HepG2 (cell line): ENCODE results near the gene COMMD2. TPM values are rescaled to one million over a fixed set of nuclear protein-coding genes. Genes with fewer than 3 reads are reported as not detected.

ENCODE experiments used
- ATAC-seq: fragments of 200-7000 bp; cut with Tn5 transposase; 3 replicates; pipeline ENCODE4 v1.9.1; 2020; ENCODE audit warnings: mild to moderate bottlenecking, moderate library complexity
- BruUV-seq: library from RNA; stranded (reverse); fragments of 400-500 nt; replicated peaks from 2 replicates; lab custom pipeline; 2021; lab: Mats Ljungman, UMichigan
- CTCF ChIA-PET: fragments of 300-600 bp; formaldehyde crosslinking; extraction: SDS; loops from one replicate; lab custom pipeline; 2021; ENCODE audit warnings: low total read pairs, inconsistent platforms, low intra/inter-chr PET ratio; lab: Yijun Ruan, JAX
- POLR2A ChIA-PET: fragments of 350-600 bp; sonication (Branson Sonifier 250); formaldehyde crosslinking; loops from one replicate; lab custom pipeline; 2020; ENCODE audit warnings: antibody characterized with exemption, inconsistent platforms; lab: Yijun Ruan, JAX
- DNase-seq: peaks from one replicate; pipeline ENCODE4 v3.0.0-alpha.2; 2015; ENCODE audit warnings: low spot score
- FAIRE-seq: peaks from 3 replicates; lab custom pipeline; 2011; peaks lifted over from hg19 to GRCh38; lab: Jason Lieb, UNC
- H2AFZ ChIP-seq: one replicate; pipeline ENCODE4 v1.6.1; 2011; ENCODE audit warnings: low read length, inconsistent platforms
- H3K27ac ChIP-seq: fragments of 300-600 bp; 3 replicates; pipeline ENCODE4 v1.8.0; 2011; ENCODE audit warnings: mixed run types, mild to moderate bottlenecking, mixed read lengths, low read length, inconsistent platforms; ENCODE audit not compliant: insufficient read depth; ENCODE audit errors: extremely low read length
- H3K27me3 ChIP-seq, 2 experiments: fragments of 200-600 bp in 1 of 2; 2 replicates in 1 of 2; 3 replicates in 1 of 2; pipeline versions ENCODE4 v1.6.0 to v1.8.0; 2011; ENCODE audit warnings: low read length in 2 of 2, mild to moderate bottlenecking in 2 of 2, moderate library complexity in 2 of 2, inconsistent platforms in 1 of 2; ENCODE audit not compliant: insufficient read depth in 2 of 2, control insufficient read depth in 1 of 2
- H3K36me3 ChIP-seq, 2 experiments: fragments of 200-600 bp in 1 of 2; replicated peaks in 1 of 2; 2 replicates in 1 of 2; 3 replicates in 1 of 2; pipeline versions ENCODE4 v1.5.1 to v1.8.0; 2011; ENCODE audit warnings: low read length in 2 of 2, inconsistent platforms in 1 of 2; ENCODE audit not compliant: insufficient read depth in 2 of 2, control insufficient read depth in 1 of 2
- H3K4me1 ChIP-seq: 2 replicates; pipeline ENCODE4 v1.5.1; 2012; ENCODE audit warnings: low read length, inconsistent platforms; ENCODE audit not compliant: insufficient read depth
- H3K4me2 ChIP-seq: 2 replicates; pipeline ENCODE4 v1.6.0; 2011; ENCODE audit warnings: low read depth, low read length, inconsistent platforms
- H3K4me3 ChIP-seq, 3 experiments: fragments of 200-600 bp in 1 of 3; sonication (generic), shearing (Covaris generic) in 1 of 3; replicated peaks in 1 of 3; 2 replicates each; pipeline ENCODE4 v1.5.1; 2011 to 2016; ENCODE audit warnings: low read length in 3 of 3, inconsistent platforms in 2 of 3, low read depth in 2 of 3, mild to moderate bottlenecking in 2 of 3, control low read depth in 1 of 3, mixed read lengths in 1 of 3; ENCODE audit not compliant: insufficient read depth in 1 of 3
- H3K79me2 ChIP-seq: one replicate; pipeline ENCODE4 v1.6.1; 2011; ENCODE audit warnings: low read length, inconsistent platforms; ENCODE audit not compliant: insufficient read depth
- H3K9ac ChIP-seq: 2 replicates; pipeline ENCODE4 v1.6.0; 2011; ENCODE audit warnings: mild to moderate bottlenecking, low read depth, low read length, inconsistent platforms; ENCODE audit not compliant: insufficient read depth
- H3K9me3 ChIP-seq: 2 replicates; pipeline ENCODE4 v1.5.1; 2012; ENCODE audit warnings: mild to moderate bottlenecking, low read length
- H4K20me1 ChIP-seq: 2 replicates; pipeline ENCODE4 v1.6.0; 2011; ENCODE audit warnings: inconsistent platforms, mild to moderate bottlenecking, low read length, moderate library complexity; ENCODE audit not compliant: insufficient read depth
- CEBPG ChIP-seq: IDR thresholded peaks from 2 replicates; pipeline ENCODE4 v1.6.1; 2016
- GTF2F1 ChIP-seq: fragments of 150-350 bp; IDR thresholded peaks from 2 replicates; pipeline ENCODE4 v1.6.1; 2014; ENCODE audit warnings: low read length
- IKZF4 ChIP-seq: sonication (generic); formaldehyde crosslinking; IDR thresholded peaks from 2 replicates; pipeline ENCODE4 v1.5.1; 2020; ENCODE audit warnings: borderline replicate concordance, mild to moderate bottlenecking, low read depth, missing genetic modification reagents; ENCODE audit errors: not compliant biosample characterization
- IRX3 ChIP-seq: sonication (generic); formaldehyde crosslinking; IDR thresholded peaks from 2 replicates; pipeline ENCODE4 v1.8.1; 2023; ENCODE audit warnings: mild to moderate bottlenecking, low read depth, missing genetic modification reagents, borderline replicate concordance
- KAT2B ChIP-seq: fragments of 150-350 bp; IDR thresholded peaks from 2 replicates; pipeline ENCODE4 v1.6.1; 2014; ENCODE audit warnings: low read depth, low read length, borderline replicate concordance
- MYNN ChIP-seq: sonication (generic); formaldehyde crosslinking; IDR thresholded peaks from 2 replicates; pipeline ENCODE4 v1.4.0; 2020; ENCODE audit warnings: mild to moderate bottlenecking, low read depth, missing genetic modification reagents
- NCOR1 ChIP-seq: fragments of 200-600 bp; sonication (generic); IDR thresholded peaks from 2 replicates; pipeline ENCODE4 v1.7.0; 2017; ENCODE audit warnings: antibody characterized with exemption, low read length, borderline replicate concordance
- PTBP1 ChIP-seq: fragments of 200-400 bp; formaldehyde crosslinking; IDR thresholded peaks from 2 replicates; pipeline ENCODE4 v1.6.1; 2018; ENCODE audit warnings: low read length, low read depth; ENCODE audit not compliant: poor library complexity, severe bottlenecking
- RBM39 ChIP-seq: fragments of 200-400 bp; formaldehyde crosslinking; IDR thresholded peaks from one replicate; pipeline ENCODE4 v1.6.1; 2018; ENCODE audit warnings: antibody characterized with exemption, mild to moderate bottlenecking, low read depth, low read length; ENCODE audit not compliant: poor library complexity, severe bottlenecking
- SNAPC5 ChIP-seq: sonication (generic); formaldehyde crosslinking; IDR thresholded peaks from 2 replicates; pipeline ENCODE4 v1.8.1; 2023; ENCODE audit warnings: mild to moderate bottlenecking, missing genetic modification reagents, borderline replicate concordance
- TMF1 ChIP-seq: sonication (generic); formaldehyde crosslinking; IDR thresholded peaks from 2 replicates; pipeline ENCODE4 v1.8.1; 2022; ENCODE audit warnings: low read depth, missing genetic modification reagents
- ZNF3 ChIP-seq: IDR thresholded peaks from 2 replicates; pipeline ENCODE4 v1.7.0; 2017; ENCODE audit warnings: inconsistent platforms
- ZNF30 ChIP-seq: sonication (generic); formaldehyde crosslinking; IDR thresholded peaks from 2 replicates; pipeline ENCODE4 v1.5.0; 2020; ENCODE audit warnings: mild to moderate bottlenecking, missing genetic modification reagents
- ZNF672 ChIP-seq: sonication (generic); formaldehyde crosslinking; IDR thresholded peaks from 2 replicates; pipeline ENCODE4 v1.8.1; 2022; ENCODE audit warnings: missing genetic modification reagents
- ZNF878 ChIP-seq: sonication (generic); formaldehyde crosslinking; IDR thresholded peaks from 2 replicates; pipeline ENCODE4 v1.8.1; 2023; ENCODE audit warnings: mild to moderate bottlenecking, missing genetic modification reagents, moderate library complexity
- WGBS: methylation state at CpG from one replicate; pipeline ENCODE4 v1.1.6; 2017; ENCODE audit warnings: low lambda C conversion rate; 5-methylcytosine and 5-hydroxymethylcytosine counted together
- in situ Hi-C: cut with HindIII; loops from 2 replicates; pipeline ENCODE4 v1.10.0; 2017; ENCODE audit warnings: low pct_unique_long_range_greater_than_20kb; ENCODE audit not compliant: extremely low pct_ligation_motif_present
- intact Hi-C: fragments of 100-400 bp; cut with micrococcal nuclease; formaldehyde crosslinking; loops from one replicate; pipeline ENCODE4 v1.10.0; 2022; ENCODE audit not compliant: unreplicated experiment
- polyA plus RNA-seq, 8 experiments: library from polyadenylated mRNA; depleted of rRNA in 3 of 8; stranded (reverse) in 7 of 8; unstranded in 1 of 8; fragments of >200 nt; fragmentation: Illumina TruSeq in 4 of 8; extraction: Trizol in 4 of 8; gene quantifications; 2 replicates each; pipeline versions ENCODE4 v1.2.1 to v1.2.3, GENCODE V29; 2011 to 2016; ENCODE audit warnings: low read depth in 4 of 8, missing spikeins in 1 of 8, mixed read lengths in 1 of 8; ENCODE audit not compliant: insufficient read depth in 1 of 8
- total RNA-seq, 5 experiments: library from RNA; depleted of rRNA; stranded (reverse); fragments of >200 nt; fragmentation: Illumina TruSeq; extraction: Trizol; gene quantifications; 2 replicates each; pipeline ENCODE4 v1.2.3, GENCODE V29; 2016; ENCODE audit warnings: low read depth in 1 of 5
- TF ChIP-seq, protein P1 (sequence below): IDR thresholded peaks from 2 replicates; pipeline ENCODE4 v1.6.1; 2012; ENCODE audit warnings: low read depth, low read length, improper control_type of control experiment
- TF ChIP-seq, protein P2 (sequence below): sonication (generic); formaldehyde crosslinking; IDR thresholded peaks from 2 replicates; pipeline ENCODE4 v1.8.1; 2023; ENCODE audit warnings: mild to moderate bottlenecking, missing genetic modification reagents
- TF ChIP-seq, protein P3 (sequence below): sonication (generic); formaldehyde crosslinking; IDR thresholded peaks from 2 replicates; pipeline ENCODE4 v1.4.0; 2020; ENCODE audit warnings: mild to moderate bottlenecking, missing genetic modification reagents

Gene COMMD2
- total and polyA plus RNA-seq, 2 of the 13 experiments (the other 11 are each of a cell fraction or from before 2014, with no cell fraction given), result 33.0 to 57.6 TPM

- TF ChIP-seq, protein P1, sequence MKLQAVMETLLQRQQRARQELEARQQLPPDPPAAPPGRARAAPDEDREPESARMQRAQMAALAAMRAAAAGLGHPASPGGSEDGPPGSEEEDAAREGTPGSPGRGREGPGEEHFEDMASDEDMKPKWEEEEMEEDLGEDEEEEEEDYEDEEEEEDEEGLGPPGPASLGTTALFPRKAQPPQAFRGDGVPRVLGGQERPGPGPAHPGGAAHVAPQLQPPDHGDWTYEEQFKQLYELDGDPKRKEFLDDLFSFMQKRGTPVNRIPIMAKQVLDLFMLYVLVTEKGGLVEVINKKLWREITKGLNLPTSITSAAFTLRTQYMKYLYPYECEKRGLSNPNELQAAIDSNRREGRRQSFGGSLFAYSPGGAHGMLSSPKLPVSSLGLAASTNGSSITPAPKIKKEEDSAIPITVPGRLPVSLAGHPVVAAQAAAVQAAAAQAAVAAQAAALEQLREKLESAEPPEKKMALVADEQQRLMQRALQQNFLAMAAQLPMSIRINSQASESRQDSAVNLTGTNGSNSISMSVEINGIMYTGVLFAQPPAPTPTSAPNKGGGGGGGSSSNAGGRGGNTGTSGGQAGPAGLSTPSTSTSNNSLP, result 0 out of 2 replicates have a peak, but pooled peaks have one; percentile 55
- TF ChIP-seq KAT2B, result peak; percentile 19; the same call in 1 of the 2 replicates
These were observed 38.4 kb upstream of the COMMD2 start (continued) for GRCh38 chr3:149790698-149791097.

DNA sequence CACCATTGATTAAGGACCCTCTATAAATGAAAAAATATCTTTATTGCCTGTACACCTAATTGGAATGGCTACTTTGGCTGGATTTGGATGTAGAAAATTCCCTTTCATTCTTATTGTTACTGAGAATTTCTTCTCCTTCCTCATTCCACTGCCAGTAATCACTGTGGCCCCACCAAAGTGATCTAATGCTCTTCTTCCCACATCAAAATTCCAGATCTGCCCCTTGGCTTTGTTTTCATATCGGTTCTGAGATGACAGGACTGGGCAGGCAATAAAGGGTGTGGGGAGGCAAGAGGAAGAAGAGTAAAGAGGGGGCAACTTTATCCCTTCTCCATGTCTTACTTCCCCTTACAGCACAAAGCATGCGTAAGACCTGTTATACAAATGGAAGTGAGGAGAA is 38.0 kb upstream of the COMMD2 start:
- intact Hi-C loops (loop anchor here (5.0 kb wide), 1 partner anchor 1407 kb away; no protein-coding TSS in a partner anchor), in situ Hi-C loops (no loop called here)
- TF ChIP-seq MYNN (CRISPR knock-in tag) (no peak), ZNF878 (no peak), ZNF672 (CRISPR knock-in tag) (no peak), RBM39 (no peak), IRX3 (no peak), ZNF3 (CRISPR knock-in tag) (no peak), GTF2F1 (no peak), NCOR1 (no peak), PTBP1 (no peak), TMF1 (no peak), IKZF4 (CRISPR knock-in tag) (no peak), ZNF30 (no peak), SNAPC5 (CRISPR knock-in tag) (no peak), CEBPG (CRISPR knock-in tag) (no peak)
- TF ChIP-seq, protein P2, sequence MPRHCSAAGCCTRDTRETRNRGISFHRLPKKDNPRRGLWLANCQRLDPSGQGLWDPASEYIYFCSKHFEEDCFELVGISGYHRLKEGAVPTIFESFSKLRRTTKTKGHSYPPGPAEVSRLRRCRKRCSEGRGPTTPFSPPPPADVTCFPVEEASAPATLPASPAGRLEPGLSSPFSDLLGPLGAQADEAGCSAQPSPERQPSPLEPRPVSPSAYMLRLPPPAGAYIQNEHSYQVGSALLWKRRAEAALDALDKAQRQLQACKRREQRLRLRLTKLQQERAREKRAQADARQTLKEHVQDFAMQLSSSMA (CRISPR knock-in tag), result no peak
- TF ChIP-seq, protein P3, sequence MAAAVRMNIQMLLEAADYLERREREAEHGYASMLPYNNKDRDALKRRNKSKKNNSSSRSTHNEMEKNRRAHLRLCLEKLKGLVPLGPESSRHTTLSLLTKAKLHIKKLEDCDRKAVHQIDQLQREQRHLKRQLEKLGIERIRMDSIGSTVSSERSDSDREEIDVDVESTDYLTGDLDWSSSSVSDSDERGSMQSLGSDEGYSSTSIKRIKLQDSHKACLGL (CRISPR knock-in tag), result no peak
- peaks cover 28% of the 10 kb centered on the region for H3K4me1 ChIP-seq
- no peak overlapping the region for H3K9ac ChIP-seq
- no peaks in the 10 kb centered on the region for H3K79me2 ChIP-seq
- DNase-seq, result no peak
- H3K27ac ChIP-seq, result no peak overlapping the region
- H3K4me2 ChIP-seq, result 0 out of 2 replicates have a peak overlapping the region, but pooled peaks have one; percentile 3
- ATAC-seq, result peak; percentile 50
- no peaks in the 10 kb centered on the region for H3K36me3 ChIP-seq
- CTCF ChIA-PET, result no interaction called here
- no peak for FAIRE-seq
- H3K9me3 ChIP-seq, result no peaks in the 10 kb centered on the region
- no peaks in the 10 kb centered on the region for H3K27me3 ChIP-seq
- no peaks in the 10 kb centered on the region for H4K20me1 ChIP-seq
- BruUV-seq, result no TSS peak
- no peak overlapping the region for H3K4me3 ChIP-seq
- no peak overlapping the region for H2AFZ ChIP-seq
- WGBS, result 37% methylated on average over 2 of the region's 2 CpGs
- POLR2A ChIA-PET, result no interaction called here
